ENCODE data around the gene NR4A3. TPM values are rescaled to one million over a fixed set of nuclear protein-coding genes. Genes with fewer than 3 reads are reported as not detected.
A peak's percentile ranks its signal among the peaks of the same experiment; 100 is the strongest.

Gene NR4A3
- total RNA-seq, 1 experiment from 2014 or later, result 0.86 TPM

DNA sequence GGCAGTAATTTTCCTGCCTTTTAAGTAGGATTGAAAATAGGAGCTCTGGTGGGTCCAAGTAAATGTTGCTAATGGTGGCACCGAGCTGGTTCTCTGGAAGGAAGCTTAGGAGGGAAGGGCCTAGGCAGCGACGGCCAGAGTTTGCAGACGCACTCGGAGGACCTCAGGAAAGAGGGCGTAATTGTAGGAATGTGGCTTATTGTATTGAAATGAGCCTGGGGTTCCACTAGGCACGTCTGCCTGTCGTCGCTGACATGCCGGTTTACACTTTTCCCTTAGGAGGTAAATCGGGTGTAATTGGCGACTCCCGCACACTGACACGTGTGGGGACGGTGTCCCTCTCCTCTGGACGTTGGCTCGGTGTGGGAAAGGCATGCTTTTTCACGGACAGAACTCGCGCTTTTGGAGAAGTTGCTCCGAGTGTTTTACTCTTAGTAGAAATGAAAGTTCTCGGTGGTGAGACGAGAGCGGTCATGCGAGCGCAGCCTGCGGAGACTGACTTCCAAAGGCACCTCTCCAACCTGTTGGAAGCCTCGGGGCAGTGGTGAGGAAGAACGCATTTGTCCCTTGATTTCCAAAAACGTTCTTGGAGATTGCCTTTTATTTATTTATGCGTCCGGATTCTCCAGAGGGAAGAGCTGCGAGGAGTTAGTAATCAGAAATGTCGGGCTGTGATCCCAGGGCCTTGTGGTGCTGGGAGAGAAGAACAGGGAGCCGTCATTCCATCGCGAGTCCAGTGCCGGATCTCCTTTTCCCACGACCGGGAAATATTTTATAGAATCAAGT lies 1.3 kb downstream of the NR4A3 start:
- Histone ChIP-seq H3K4me2 (ENCODE audit: low read length) (peak overlapping the region; percentile 99), H3K9me2 (ENCODE audit: insufficient read depth) (no peaks in the 10 kb centered on the region), H3K4me1 (ENCODE audit: control insufficient read depth in 1 of 2, insufficient read depth in 2 of 2, low read length in 2 of 2) (peaks cover 6 to 37% of the 10 kb centered on the region in 2 experiments), H3K27me3 (ENCODE audit: insufficient read depth, low read length) (no peaks in the 10 kb centered on the region), H3K9ac (ENCODE audit: low read length) (peak overlapping the region; percentile 75), H3K36me3 (ENCODE audit: control insufficient read depth in 1 of 2, insufficient read depth in 2 of 2, low read length in 2 of 2) (no peaks in the 10 kb centered on the region), H3K79me2 (ENCODE audit: insufficient read depth, low read length) (peaks cover 11% of the 10 kb centered on the region), H4K20me1 (ENCODE audit: insufficient read depth) (no peaks in the 10 kb centered on the region), H3K27ac (ENCODE audit: low read depth, low read length) (no peak overlapping the region), H2AFZ (ENCODE audit: low read depth, low read length, poor library complexity, severe bottlenecking) (peak overlapping the region; percentile 69), H3K9me3 (ENCODE audit: control insufficient read depth in 1 of 2, insufficient read depth in 1 of 2, low read depth in 1 of 2, low read length in 2 of 2) (no peaks in the 10 kb centered on the region), H3K4me3 (replicated peaks in 1 of 2; ENCODE audit: low read depth in 1 of 2, low read length in 2 of 2) (peak overlapping the region; percentile 83 to 84)
- ATAC-seq (no peak), DNase-seq (ENCODE audit: low read depth, low spot score) (no peak)
- CTCF ChIA-PET, result no interaction called here
- POLR2A ChIA-PET, result no interaction called here
- RAD21 ChIA-PET (ENCODE audit: low non-redundant PET in 1 of 2, low total read pairs in 2 of 2, uncharacterized antibody in 2 of 2, unreplicated experiment in 2 of 2), result no interaction called here
- intact Hi-C loops (cut with micrococcal nuclease), result loop anchor here (5.0 to 10.0 kb wide), 2 partner anchors 142 to 274 kb away; partner anchors contain the start of genes ERP44 and INVS
- TF ChIP-seq SP1 (IDR thresholded peaks at IDR 0.05; ENCODE audit: low read depth) (no peak), FOSL1 (IDR thresholded peaks at IDR 0.05; ENCODE audit: low read depth) (no peak), TCF7L2 (IDR thresholded peaks at IDR 0.05; ENCODE audit: borderline replicate concordance, extremely low read depth, insufficient read depth, insufficient read length) (no peak), EZH2phosphoT487 (IDR thresholded peaks at IDR 0.05; ENCODE audit: borderline replicate concordance) (no peak), POLR2AphosphoS5 (IDR thresholded peaks at IDR 0.05; ENCODE audit: low read depth, low read length) (no peak), ZBTB33 (IDR thresholded peaks at IDR 0.05; ENCODE audit: extremely low read depth, insufficient replicate concordance, low read length) (no peak)
- TF ChIP-seq, protein P1, sequence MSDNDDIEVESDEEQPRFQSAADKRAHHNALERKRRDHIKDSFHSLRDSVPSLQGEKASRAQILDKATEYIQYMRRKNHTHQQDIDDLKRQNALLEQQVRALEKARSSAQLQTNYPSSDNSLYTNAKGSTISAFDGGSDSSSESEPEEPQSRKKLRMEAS (IDR thresholded peaks at IDR 0.05), result no peak
- no TSS peak for BruUV-seq (replicated peaks)

Data from HCT116 (cell line).